Measurements from ENCODE around the gene C11orf16. TPM values are rescaled to one million over a fixed set of nuclear protein-coding genes. Genes with fewer than 3 reads are reported as not detected.
"Not testable (repeated sequence)": the region's sequence is repeated elsewhere in the genome, so short reads cannot be mapped to it uniquely, and the experiment has no call there.

The C11orf16 gene
- total and polyA plus RNA-seq, 9 of the 15 experiments (the other 6 are each of a cell fraction or from before 2014, with no cell fraction given), result not detected

DNA sequence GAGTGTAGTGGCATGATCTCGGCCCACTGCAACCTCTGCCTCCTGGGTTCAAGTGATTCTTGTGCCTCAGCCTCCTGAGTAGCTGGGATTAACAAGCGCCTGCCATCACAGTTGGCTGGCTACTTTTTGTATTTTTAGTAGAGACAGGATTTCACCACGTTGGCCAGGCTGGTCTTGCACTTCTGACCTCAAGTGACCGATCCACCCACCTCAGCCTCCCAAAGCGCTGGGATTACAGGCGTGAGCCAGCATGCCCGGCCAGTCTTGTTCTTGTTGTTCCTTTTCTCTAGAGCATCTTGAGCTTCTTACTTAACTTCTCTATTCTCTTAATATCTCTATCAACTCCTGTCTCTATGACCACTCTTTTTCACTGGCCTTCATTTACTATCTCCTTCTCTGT lies 51.2 kb downstream of the C11orf16 start:
- H3K36me3 ChIP-seq (ENCODE audit: control insufficient read depth, insufficient read depth, low read length); H3K9me3 ChIP-seq (replicated peaks; ENCODE audit: control insufficient read depth, insufficient read depth, low read depth, low read length); ATAC-seq; H3K9me1 ChIP-seq (ENCODE audit: control insufficient read depth, insufficient read depth, low read length); H4K20me1 ChIP-seq (replicated peaks; ENCODE audit: control insufficient read depth, insufficient read depth, low read length); FAIRE-seq; POLR2A ChIA-PET; in situ Hi-C loops (cut with MboI); DNase-seq (ENCODE audit: extremely low read depth in 1 of 4, low spot score in 3 of 4); H2AFZ ChIP-seq (ENCODE audit: low read depth, low read length); intact Hi-C loops (cut with micrococcal nuclease); BruUV-seq (replicated peaks); H3K27ac ChIP-seq (ENCODE audit: extremely low read depth, low read depth, low read length); H3K79me2 ChIP-seq (ENCODE audit: control insufficient read depth, insufficient read depth, low read length); H3K4me2 ChIP-seq (ENCODE audit: insufficient read depth, low read length); H3K4me3 ChIP-seq; H3K9ac ChIP-seq (ENCODE audit: insufficient read depth in 1 of 2, low read depth in 2 of 2, low read length in 2 of 2); H3K27me3 ChIP-seq (ENCODE audit: control insufficient read depth in 2 of 2, insufficient read depth in 2 of 2, low read length in 2 of 2); H3K4me1 ChIP-seq (replicated peaks in 1 of 2; ENCODE audit: control insufficient read depth in 2 of 2, insufficient read depth in 2 of 2, low read length in 2 of 2); CTCF ChIA-PET (ENCODE audit: low intra/inter-chr PET ratio): not testable (repeated sequence)
- 3% methylated on average over 7 of the region's 7 CpGs for WGBS (ENCODE audit: insufficient coverage, low coverage, missing lambda C conversion rate)

DNA sequence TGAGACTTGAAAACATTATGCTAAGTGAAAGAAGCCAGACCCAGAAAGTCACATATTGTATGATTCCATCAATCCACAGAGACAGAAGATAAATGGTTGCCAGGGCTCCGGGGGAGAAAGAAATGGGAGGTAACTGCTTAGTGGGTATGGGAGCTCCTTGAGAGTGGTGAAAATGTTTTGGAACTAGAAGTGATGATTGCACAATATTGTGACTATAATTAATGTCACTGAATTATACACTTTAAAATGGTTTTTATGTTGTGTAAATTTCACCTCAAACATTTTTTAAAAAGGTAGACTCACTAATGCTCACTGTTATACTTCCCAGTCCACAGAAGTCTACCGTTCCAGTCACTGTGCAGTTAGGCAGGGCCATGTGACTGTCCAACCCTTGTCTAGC lies 54.0 kb downstream of the C11orf16 start:
- no peaks in the 10 kb centered on the region for H4K20me1 ChIP-seq (replicated peaks; ENCODE audit: control insufficient read depth, insufficient read depth, low read length)
- no peak overlapping the region for H3K9ac ChIP-seq (ENCODE audit: insufficient read depth in 1 of 2, low read depth in 2 of 2, low read length in 2 of 2)
- no peaks in the 10 kb centered on the region for H3K9me1 ChIP-seq (ENCODE audit: control insufficient read depth, insufficient read depth, low read length)
- CTCF ChIA-PET (ENCODE audit: low intra/inter-chr PET ratio), result interaction anchor here (0.7 kb wide), 1 partner anchor 1764 kb away, joined by 6 read pairs; no protein-coding TSS in a partner anchor
- in situ Hi-C loops (cut with MboI) (no loop called here), intact Hi-C loops (cut with micrococcal nuclease) (no loop called here)
- no TSS peak for BruUV-seq (replicated peaks)
- no peak for ATAC-seq
- H3K4me2 ChIP-seq (ENCODE audit: insufficient read depth, low read length), result no peak overlapping the region
- no peak for FAIRE-seq
- POLR2A ChIA-PET, result interaction anchor here (1.0 kb wide), 1 partner anchor 12 kb away, joined by 3 read pairs; no protein-coding TSS in a partner anchor
- peaks cover 6 to 9% of the 10 kb centered on the region in 2 experiments; a peak in 3 of 5 replicates for H3K27me3 ChIP-seq (ENCODE audit: control insufficient read depth in 2 of 2, insufficient read depth in 2 of 2, low read length in 2 of 2)
- H3K36me3 ChIP-seq (ENCODE audit: control insufficient read depth, insufficient read depth, low read length), result no peaks in the 10 kb centered on the region
- TF ChIP-seq, protein P1, sequence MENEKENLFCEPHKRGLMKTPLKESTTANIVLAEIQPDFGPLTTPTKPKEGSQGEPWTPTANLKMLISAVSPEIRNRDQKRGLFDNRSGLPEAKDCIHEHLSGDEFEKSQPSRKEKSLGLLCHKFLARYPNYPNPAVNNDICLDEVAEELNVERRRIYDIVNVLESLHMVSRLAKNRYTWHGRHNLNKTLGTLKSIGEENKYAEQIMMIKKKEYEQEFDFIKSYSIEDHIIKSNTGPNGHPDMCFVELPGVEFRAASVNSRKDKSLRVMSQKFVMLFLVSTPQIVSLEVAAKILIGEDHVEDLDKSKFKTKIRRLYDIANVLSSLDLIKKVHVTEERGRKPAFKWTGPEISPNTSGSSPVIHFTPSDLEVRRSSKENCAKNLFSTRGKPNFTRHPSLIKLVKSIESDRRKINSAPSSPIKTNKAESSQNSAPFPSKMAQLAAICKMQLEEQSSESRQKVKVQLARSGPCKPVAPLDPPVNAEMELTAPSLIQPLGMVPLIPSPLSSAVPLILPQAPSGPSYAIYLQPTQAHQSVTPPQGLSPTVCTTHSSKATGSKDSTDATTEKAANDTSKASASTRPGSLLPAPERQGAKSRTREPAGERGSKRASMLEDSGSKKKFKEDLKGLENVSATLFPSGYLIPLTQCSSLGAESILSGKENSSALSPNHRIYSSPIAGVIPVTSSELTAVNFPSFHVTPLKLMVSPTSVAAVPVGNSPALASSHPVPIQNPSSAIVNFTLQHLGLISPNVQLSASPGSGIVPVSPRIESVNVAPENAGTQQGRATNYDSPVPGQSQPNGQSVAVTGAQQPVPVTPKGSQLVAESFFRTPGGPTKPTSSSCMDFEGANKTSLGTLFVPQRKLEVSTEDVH (IDR thresholded peaks at IDR 0.05; ENCODE audit: low read depth, partially characterized antibody), result no peak
- TF ChIP-seq FOXK2 (conservative IDR thresholded peaks at IDR 0.05 in 1 of 2, IDR thresholded peaks at IDR 0.05 in 1 of 2; ENCODE audit: low read depth in 2 of 2) (no peak), CEBPB (tag; IDR thresholded peaks at IDR 0.05) (peak; percentile 84), CEBPG (CRISPR knock-in tag; IDR thresholded peaks at IDR 0.05) (no peak), CEBPG (tag; conservative IDR thresholded peaks at IDR 0.05 in 1 of 2, IDR thresholded peaks at IDR 0.05 in 1 of 2) (peak; percentile 59 to 78)
- TF ChIP-seq, protein P2, sequence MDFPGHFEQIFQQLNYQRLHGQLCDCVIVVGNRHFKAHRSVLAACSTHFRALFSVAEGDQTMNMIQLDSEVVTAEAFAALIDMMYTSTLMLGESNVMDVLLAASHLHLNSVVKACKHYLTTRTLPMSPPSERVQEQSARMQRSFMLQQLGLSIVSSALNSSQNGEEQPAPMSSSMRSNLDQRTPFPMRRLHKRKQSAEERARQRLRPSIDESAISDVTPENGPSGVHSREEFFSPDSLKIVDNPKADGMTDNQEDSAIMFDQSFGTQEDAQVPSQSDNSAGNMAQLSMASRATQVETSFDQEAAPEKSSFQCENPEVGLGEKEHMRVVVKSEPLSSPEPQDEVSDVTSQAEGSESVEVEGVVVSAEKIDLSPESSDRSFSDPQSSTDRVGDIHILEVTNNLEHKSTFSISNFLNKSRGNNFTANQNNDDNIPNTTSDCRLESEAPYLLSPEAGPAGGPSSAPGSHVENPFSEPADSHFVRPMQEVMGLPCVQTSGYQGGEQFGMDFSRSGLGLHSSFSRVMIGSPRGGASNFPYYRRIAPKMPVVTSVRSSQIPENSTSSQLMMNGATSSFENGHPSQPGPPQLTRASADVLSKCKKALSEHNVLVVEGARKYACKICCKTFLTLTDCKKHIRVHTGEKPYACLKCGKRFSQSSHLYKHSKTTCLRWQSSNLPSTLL (IDR thresholded peaks at IDR 0.05), result no peak
- H3K27ac ChIP-seq (ENCODE audit: extremely low read depth, low read depth, low read length), result no peak overlapping the region
- H3K79me2 ChIP-seq (ENCODE audit: control insufficient read depth, insufficient read depth, low read length), result no peaks in the 10 kb centered on the region
- WGBS (ENCODE audit: insufficient coverage, low coverage, missing lambda C conversion rate), result 0% methylated on average over 2 of the region's 2 CpGs
- no peaks in the 10 kb centered on the region for H3K9me3 ChIP-seq (replicated peaks; ENCODE audit: control insufficient read depth, insufficient read depth, low read depth, low read length)
- DNase-seq (ENCODE audit: extremely low read depth in 1 of 4, low spot score in 3 of 4), result no peak
- H3K4me3 ChIP-seq, result no peak overlapping the region
- H2AFZ ChIP-seq (ENCODE audit: low read depth, low read length), result no peak overlapping the region
- H3K4me1 ChIP-seq (replicated peaks in 1 of 2; ENCODE audit: control insufficient read depth in 2 of 2, insufficient read depth in 2 of 2, low read length in 2 of 2), result no peaks in the 10 kb centered on the region

Data from K562 (cell line).